Dendritic cell treated with granulocyte-macrophage colony-stimulating factor and Interleukin-4, amounts not matched to agents 40 ng/mL and 50 ng/mL, for 4 days (primary cell): ENCODE data around the gene C10orf53.

Source experiments
- H3K27ac Mint-ChIP-seq: one replicate; pipeline ENCODE4 v1.8.0; 2022; ENCODE audit warnings: mild to moderate bottlenecking, mixed read lengths
- H3K27me3 Mint-ChIP-seq: one replicate; pipeline ENCODE4 v1.8.0; 2022; ENCODE audit warnings: mild to moderate bottlenecking, mixed read lengths
- H3K36me3 Mint-ChIP-seq: one replicate; pipeline ENCODE4 v1.8.0; 2022; ENCODE audit warnings: low read depth, mixed read lengths
- H3K4me1 Mint-ChIP-seq: one replicate; pipeline ENCODE4 v1.8.0; 2022; ENCODE audit warnings: low read depth, mixed read lengths
- H3K4me3 Mint-ChIP-seq: one replicate; pipeline ENCODE4 v1.8.0; 2022; ENCODE audit warnings: mild to moderate bottlenecking, moderate library complexity, mixed read lengths
- H3K9me3 Mint-ChIP-seq: one replicate; pipeline ENCODE4 v1.8.0; 2022; ENCODE audit warnings: mixed read lengths
- intact Hi-C: fragments of 100-400 bp; cut with micrococcal nuclease; formaldehyde crosslinking; loops from one replicate; pipeline ENCODE4 v1.15.0; 2022

C10orf53 gene, protein sequence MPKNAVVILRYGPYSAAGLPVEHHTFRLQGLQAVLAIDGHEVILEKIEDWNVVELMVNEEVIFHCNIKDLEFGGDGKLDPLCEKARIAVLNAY

DNA sequence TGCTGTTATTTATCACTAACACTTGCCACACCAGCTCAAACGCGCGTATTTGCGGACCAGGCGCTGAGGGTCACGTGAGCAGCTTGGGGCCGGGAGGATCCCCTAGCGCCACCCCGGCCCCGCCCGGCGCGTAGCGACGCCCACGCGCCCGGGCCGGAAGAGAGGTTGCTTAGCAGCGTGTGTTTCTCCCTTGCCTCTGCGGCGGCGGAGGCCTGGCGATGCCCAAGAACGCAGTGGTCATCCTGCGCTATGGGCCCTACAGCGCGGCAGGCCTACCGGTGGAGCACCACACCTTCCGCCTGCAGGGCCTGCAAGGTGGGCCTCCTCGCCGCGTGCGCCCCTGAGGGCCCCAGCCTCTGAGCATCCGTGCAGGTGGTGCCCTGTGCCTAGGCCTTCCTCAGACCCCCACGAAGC lies at the start of gene C10orf53:
TSS of gene C10orf53 (plus strand) at position 172 of the 414 bp plus-strand sequence. CDS start at position 219, 47 bp downstream.
- H3K27ac Mint-ChIP-seq = no peak within 1 kb of the TSS
- peaks cover 21% of the 10 kb centered on the region for H3K9me3 Mint-ChIP-seq
- H3K27me3 Mint-ChIP-seq = peaks cover 39% of the 10 kb centered on the region
- intact Hi-C loops = no loop called here
- H3K4me1 Mint-ChIP-seq = peaks cover 8% of the 10 kb centered on the region
- no peaks in the 10 kb centered on the region for H3K36me3 Mint-ChIP-seq
- H3K4me3 Mint-ChIP-seq = peak within 1 kb of the TSS; percentile 4

DNA sequence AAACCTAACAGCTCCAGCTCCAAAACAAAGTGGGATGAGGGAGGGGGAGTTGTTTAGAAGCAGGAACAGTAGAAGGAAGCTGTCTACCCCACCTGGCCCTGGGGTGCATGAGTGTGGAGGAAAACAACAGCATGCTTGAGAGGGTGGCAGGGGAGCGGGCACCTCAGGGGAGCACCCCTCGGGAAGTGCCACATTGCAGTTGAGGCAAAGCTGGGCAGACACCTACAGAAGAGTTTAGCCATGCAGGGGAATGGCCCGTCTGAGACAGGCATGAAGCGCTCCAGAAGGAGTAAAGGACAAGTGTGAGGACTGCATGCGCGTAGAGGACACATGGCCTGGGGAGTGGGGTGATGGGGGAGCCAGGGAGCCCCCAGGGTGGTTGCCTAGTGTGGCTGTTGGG lies 47.5 kb upstream of the C10orf53 start:
- H3K4me3 Mint-ChIP-seq = no peak overlapping the region
- H3K36me3 Mint-ChIP-seq = no peaks in the 10 kb centered on the region
- H3K4me1 Mint-ChIP-seq = no peaks in the 10 kb centered on the region
- intact Hi-C loops = no loop called here
- H3K27ac Mint-ChIP-seq = no peak overlapping the region
- no peaks in the 10 kb centered on the region for H3K9me3 Mint-ChIP-seq
- peaks cover 8% of the 10 kb centered on the region for H3K27me3 Mint-ChIP-seq

DNA sequence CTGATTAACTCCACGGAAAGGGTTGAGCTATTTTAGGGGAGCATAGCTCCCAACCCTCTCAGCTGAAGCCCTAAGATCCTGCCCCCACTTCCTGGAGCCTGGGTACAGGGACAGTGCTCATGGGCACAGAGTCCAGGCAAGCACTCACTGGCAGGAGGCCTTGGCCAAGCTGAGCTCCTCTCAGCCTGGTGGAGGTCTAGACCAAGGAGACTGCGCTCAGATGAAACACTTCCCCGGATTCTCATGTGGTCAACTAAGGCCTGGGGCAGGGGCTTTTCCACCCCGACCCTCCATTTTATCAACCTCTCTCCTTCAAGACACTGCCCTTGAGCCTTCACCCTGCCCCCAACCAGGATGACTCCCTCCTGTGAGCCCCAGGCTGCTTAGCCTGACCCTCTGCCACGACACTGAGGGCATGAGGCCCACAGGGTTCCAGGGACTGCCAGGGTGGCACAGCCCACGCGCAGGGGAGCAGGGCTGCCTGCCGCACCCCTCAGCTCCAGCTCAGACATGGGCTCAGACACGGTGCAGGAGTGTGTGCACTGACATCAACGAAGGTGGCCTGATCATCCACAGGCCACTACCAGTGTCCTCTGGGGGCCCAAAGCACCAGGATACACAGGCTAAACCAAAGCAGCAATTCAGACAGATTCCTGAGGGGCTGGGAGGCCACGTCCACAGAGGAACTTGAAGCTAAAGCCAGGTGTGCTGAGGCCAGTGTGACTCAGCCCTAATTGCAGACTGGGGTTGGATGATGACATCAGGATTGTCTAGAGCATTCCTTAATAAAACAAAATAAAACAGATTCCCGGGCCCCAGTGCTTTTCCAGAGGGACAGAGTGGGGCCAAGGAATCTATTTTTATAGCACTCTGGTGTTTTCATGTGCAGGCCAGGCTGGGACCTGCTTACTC lies 46.8 kb upstream of the C10orf53 start:
- H3K36me3 Mint-ChIP-seq = no peaks in the 10 kb centered on the region
- H3K4me1 Mint-ChIP-seq = no peaks in the 10 kb centered on the region
- intact Hi-C loops = no loop called here
- no peaks in the 10 kb centered on the region for H3K9me3 Mint-ChIP-seq
- H3K27ac Mint-ChIP-seq = no peak overlapping the region
- H3K27me3 Mint-ChIP-seq = peaks cover 15% of the 10 kb centered on the region
- no peak overlapping the region for H3K4me3 Mint-ChIP-seq

DNA sequence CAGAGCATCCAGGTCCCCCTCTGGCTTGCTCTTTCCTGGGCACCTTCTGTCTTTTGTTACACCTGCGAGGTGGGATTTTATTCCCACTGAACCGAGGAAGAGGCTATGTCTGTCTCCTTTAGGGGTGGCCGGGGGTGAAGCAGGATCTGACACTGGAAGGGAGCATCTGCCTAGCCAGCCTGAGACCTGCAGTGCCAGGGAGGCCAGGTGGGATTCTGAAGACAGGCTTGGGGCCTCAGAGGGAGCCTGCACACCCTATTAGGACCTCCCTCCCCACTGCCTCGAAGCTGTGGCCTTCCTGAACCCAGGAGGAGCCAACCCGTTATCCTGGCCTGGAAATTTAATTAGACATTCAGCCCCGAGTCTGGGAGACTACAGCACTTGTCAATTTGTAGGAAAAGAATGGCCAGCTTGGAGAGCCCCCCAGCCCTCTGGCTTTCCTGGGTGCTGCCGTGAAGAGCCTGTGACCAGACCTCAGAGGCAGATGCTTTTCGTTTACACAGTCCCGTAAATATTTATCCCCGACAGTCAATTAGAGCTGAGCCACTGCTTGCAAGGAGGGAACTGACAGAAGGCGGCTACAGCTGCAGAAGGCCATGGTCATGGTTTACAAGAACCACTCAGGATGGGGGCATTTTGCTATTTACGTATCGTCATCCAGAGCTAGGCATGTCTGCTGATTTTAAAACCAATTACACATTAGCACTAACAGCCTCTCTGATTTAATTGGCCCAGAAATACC lies 46.0 kb upstream of the C10orf53 start:
- Mint-ChIP-seq H3K27me3 (peaks cover 23% of the 10 kb centered on the region), H3K36me3 (no peaks in the 10 kb centered on the region), H3K4me1 (no peaks in the 10 kb centered on the region), H3K9me3 (no peaks in the 10 kb centered on the region), H3K4me3 (no peak overlapping the region), H3K27ac (no peak overlapping the region)
- intact Hi-C loops = no loop called here

DNA sequence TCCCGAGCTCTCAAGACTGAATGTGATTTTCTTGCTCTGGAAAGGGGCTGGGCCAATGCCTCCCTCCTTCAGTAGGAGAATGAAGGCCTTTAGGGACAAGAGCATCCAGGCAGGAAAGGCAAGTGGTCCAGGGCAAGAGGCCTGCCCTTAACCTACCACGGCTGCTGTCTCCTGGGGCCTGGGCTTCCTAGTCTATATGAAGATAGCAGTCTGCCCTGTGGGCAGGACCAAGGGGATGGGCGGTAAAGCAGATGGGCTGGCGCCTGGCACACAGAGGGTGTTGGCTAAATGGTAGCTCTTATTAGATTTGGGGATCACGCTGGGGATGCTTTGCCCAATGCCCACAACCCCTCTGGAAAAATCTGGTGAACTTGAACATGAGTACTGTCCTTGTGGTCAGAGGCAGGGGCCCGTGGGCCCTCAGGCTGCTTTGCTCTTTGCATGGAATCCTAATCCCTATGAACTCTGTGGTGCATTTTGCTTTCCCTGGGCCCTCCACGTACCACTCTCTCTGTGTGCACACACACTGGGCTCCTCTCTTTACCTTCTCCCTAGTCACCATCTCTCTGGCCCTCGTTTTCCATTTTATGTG lies 45.3 kb upstream of the C10orf53 start:
- intact Hi-C loops = no loop called here
- Mint-ChIP-seq H3K4me3 (no peak overlapping the region), H3K36me3 (no peaks in the 10 kb centered on the region), H3K27ac (no peak overlapping the region), H3K4me1 (no peaks in the 10 kb centered on the region), H3K27me3 (peaks cover 26% of the 10 kb centered on the region), H3K9me3 (no peaks in the 10 kb centered on the region)

DNA sequence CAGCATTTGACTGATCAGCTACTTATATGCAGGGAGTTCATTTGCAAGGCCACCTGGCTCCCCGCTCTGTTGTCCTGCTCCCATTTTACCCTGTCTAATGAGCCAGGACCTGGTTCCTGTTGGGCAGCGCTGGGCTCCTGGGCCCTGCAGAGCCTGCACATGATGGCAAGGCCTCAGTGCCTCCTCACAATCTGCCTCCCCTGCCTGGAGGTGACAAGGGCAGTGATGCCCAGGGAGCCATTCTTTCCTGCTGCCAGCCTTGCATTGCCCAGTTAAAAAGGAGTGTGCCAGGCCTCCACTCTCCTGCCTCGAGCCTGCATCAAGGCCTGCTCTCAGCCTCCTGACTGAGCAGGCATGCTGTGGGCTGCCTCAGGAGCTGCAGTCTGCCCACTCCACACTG lies 37.1 kb upstream of the C10orf53 start:
- no peaks in the 10 kb centered on the region for H3K36me3 Mint-ChIP-seq
- intact Hi-C loops = no loop called here
- H3K9me3 Mint-ChIP-seq = no peaks in the 10 kb centered on the region
- peaks cover 6% of the 10 kb centered on the region for H3K4me1 Mint-ChIP-seq
- peaks cover 30% of the 10 kb centered on the region for H3K27me3 Mint-ChIP-seq
- no peak overlapping the region for H3K4me3 Mint-ChIP-seq
- H3K27ac Mint-ChIP-seq = no peak overlapping the region

DNA sequence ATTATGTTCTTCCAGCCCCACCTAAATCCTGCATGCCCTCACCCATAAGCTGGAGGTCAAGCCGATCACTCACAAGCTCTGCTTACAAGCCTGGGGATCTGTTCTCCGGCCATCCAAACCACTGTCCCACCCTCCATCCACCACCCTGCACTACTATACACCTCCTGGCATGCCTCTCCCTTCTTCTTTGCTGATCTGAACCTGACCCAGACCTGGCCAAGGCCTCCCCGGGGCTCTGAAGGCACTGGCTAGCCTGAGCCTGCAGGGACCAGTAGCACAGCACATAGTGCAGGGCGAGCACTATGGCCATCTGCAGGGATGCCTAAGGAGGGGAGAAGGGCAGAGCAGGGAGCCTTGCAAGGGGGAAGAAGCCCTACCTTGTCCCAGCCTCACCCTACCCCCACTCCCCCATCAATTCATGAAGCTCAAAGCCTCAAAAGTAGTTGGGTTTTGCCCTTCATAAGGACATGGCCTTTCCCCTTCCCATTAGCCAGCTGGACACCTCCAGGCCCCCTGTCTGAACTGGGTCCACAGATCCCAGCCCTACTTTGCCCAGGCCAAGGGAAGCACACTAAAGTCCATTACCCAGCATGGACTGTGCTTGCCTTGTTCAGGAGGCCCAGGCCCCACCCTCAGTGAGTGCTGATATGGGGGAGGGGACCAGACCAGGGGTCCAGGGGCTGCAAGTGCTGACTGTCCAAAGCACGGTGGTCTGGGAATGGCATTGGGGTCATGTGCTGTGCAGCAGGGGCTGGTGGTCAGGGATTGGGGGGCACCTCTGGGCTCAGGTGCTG lies 36.0 kb upstream of the C10orf53 start:
- H3K27ac Mint-ChIP-seq = no peak overlapping the region
- no peaks in the 10 kb centered on the region for H3K9me3 Mint-ChIP-seq
- peaks cover 6% of the 10 kb centered on the region for H3K4me1 Mint-ChIP-seq
- intact Hi-C loops = no loop called here
- no peaks in the 10 kb centered on the region for H3K36me3 Mint-ChIP-seq
- peaks cover 20% of the 10 kb centered on the region for H3K27me3 Mint-ChIP-seq
- no peak overlapping the region for H3K4me3 Mint-ChIP-seq

DNA sequence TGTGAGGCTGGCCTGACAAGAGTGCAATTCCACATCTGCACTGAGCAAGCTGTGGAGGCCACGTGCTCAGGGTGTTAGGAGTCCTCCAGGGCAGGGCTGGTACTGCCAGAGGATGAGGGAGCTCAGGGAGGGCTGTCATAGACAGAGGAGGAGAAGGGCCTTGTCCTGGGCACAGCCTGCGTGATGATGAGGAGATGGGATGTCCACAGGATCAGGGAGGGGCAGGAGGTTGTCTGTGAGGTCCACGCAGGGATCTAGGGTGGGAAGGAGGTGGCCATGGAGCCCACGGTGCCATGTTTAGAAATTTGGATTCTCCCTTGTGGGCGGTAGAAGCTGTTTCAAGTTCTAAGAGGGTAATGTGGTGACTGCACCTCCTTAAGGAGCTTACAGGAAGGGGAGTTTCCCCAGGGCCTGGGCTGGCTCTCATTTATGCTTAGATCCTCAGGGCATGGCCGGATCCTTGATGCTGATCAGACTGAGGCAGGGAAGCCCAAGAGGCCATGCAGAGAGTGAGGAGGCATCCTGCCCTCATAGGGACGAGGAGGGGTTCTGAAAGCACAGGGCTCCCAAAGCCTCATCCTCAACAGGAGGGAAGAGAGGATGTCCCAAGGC lies 35.3 kb upstream of the C10orf53 start:
- Mint-ChIP-seq H3K9me3 (no peaks in the 10 kb centered on the region), H3K27me3 (peaks cover 17% of the 10 kb centered on the region)
- intact Hi-C loops = no loop called here

DNA sequence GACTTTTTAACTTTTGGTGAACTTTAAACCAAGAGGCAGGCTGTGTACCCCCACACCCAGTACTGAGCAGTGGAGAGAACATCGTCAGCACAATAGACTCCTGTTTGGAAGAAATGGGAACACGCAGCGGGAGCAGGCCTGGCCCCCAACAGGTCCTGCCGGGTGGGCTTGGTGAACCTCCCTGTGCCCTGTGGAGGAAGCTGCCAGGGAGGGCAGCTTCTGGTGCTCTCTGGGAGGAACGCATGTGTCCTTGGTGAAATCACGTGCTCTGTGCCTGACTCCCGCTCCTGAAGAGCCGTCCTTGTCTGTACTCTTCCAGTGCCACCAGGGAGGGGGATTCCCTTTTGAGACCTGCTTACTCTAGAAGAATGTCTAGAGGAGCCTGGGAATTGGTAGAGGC lies 34.0 kb upstream of the C10orf53 start:
- peaks cover 10% of the 10 kb centered on the region for H3K27me3 Mint-ChIP-seq

More for the DNA sequence above, 35.3 kb upstream of the C10orf53 start:
- Mint-ChIP-seq H3K4me3 (no peak overlapping the region), H3K36me3 (no peaks in the 10 kb centered on the region), H3K27ac (no peak overlapping the region), H3K4me1 (peaks cover 6% of the 10 kb centered on the region)

DNA sequence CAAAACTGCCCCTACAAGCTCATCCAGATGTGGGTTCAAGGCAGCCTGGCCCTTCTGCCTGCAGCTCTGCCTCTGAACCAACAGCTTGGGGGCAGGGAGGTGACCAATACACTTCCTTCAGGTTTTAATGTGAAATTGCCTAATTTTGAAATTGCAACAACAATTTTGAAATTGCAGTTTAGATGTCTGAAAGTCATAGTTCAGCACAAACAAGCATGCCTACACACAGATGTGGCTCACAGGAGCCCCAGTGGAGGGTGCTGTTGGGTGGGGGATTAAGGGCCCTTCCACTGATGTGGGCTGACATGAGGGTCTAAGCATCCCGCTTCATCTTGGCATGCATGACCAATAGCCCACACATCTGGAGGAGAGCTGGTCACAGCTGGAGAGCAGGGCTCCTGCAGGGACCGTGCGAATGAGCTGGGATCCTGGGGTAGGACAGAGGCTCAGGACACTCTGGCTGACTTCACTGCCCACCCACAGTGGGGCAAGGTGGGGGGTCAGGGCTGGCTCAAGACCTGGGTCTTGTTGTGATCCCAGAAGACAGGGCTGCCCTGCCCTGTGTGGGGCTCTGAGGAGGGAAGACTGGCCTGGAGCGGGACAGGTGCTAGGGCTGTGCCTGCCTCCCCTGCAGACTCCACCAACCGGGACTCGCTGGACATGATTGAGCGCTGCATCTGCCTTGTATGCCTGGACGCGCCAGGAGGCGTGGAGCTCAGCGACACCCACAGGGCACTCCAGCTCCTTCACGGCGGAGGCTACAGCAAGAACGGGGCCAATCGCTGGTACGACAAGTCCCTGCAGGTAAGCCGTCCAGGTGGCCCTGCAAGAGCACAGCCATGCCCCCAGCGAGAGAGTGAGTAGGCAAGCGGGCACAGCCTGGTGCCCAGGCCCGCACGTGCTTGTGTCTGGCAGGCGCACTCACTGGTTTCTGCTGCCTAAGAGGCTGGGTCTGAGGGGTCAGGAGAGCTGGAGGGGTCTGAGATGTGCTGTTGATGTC lies 33.3 kb upstream of the C10orf53 start:
- intact Hi-C loops = no loop called here
- Mint-ChIP-seq H3K27ac (no peak overlapping the region), H3K27me3 (peaks cover 7% of the 10 kb centered on the region), H3K4me3 (no peak overlapping the region), H3K36me3 (no peaks in the 10 kb centered on the region), H3K4me1 (peaks cover 6% of the 10 kb centered on the region), H3K9me3 (no peaks in the 10 kb centered on the region)

More for the DNA sequence above, 34.0 kb upstream of the C10orf53 start:
- Mint-ChIP-seq H3K4me1 (peaks cover 6% of the 10 kb centered on the region), H3K27ac (no peak overlapping the region), H3K4me3 (no peak overlapping the region), H3K36me3 (no peaks in the 10 kb centered on the region), H3K9me3 (no peaks in the 10 kb centered on the region)
- intact Hi-C loops = no loop called here

DNA sequence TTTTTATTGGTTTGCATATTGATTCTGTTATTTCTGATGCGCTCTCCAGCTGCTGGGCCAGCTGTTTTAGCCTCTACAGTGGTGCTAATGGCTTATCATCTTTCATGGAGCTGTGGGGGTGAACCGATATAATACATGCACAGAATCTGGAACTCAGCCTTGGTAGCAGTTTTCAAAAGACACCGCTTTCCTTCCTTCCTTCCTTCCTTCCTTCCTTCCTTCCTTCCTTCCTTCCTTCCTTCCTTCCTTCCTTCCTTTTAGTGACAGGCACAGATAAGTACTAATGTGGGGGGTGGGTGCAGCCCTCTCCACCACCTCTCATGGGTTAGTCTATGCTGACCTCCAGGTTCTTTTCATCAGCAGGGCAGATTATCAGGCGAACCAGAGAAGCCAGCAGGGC lies 31.9 kb upstream of the C10orf53 start:
- H3K9me3 Mint-ChIP-seq = no peaks in the 10 kb centered on the region
- no peaks in the 10 kb centered on the region for H3K36me3 Mint-ChIP-seq
- intact Hi-C loops = no loop called here
- peaks cover 1% of the 10 kb centered on the region for H3K27me3 Mint-ChIP-seq
- no peak overlapping the region for H3K4me3 Mint-ChIP-seq
- H3K4me1 Mint-ChIP-seq = peaks cover 6% of the 10 kb centered on the region
- no peak overlapping the region for H3K27ac Mint-ChIP-seq
